Colonic mucosa (tissue), 4 donors: ENCODE data around the gene YOD1. TPM values are rescaled to one million over a fixed set of nuclear protein-coding genes. Genes with fewer than 3 reads are reported as not detected.

Source experiments
- DNase-seq: peaks from one replicate; pipeline ENCODE4 v3.0.0-alpha.2; 2020
- H3K27ac ChIP-seq: fragments of 200-600 bp; one replicate; pipeline ENCODE4 v1.8.0; 2021
- H3K27me3 ChIP-seq: fragments of 200-600 bp; one replicate; pipeline ENCODE4 v1.8.0; 2021
- H3K36me3 ChIP-seq: fragments of 200-600 bp; one replicate; pipeline ENCODE4 v1.8.0; 2021
- H3K4me1 ChIP-seq: fragments of 200-600 bp; one replicate; pipeline ENCODE4 v1.8.0; 2021; ENCODE audit warnings: mild to moderate bottlenecking
- H3K4me3 ChIP-seq: fragments of 200-600 bp; one replicate; pipeline ENCODE4 v1.8.0; 2021
- H3K9ac ChIP-seq, 2 donors: one replicate each; pipeline ENCODE4 v1.7.0; 2013; ENCODE audit warnings: control low read depth in 2 of 2, low read depth in 2 of 2, low read length in 2 of 2
- H3K9me3 ChIP-seq: fragments of 200-600 bp; one replicate; pipeline ENCODE4 v1.8.0; 2021
- intact Hi-C: fragments of 100-400 bp; cut with DNase I; formaldehyde crosslinking; loops from one replicate; pipeline ENCODE4 v1.14.1; 2022
- total RNA-seq, 2 donors: library from RNA; stranded (reverse); fragmentation: NEBNext Ultra II Directional in 1 of 2; extraction: Animal tissue kit (Norgen Biotek cat#: 25700) in 1 of 2; gene quantifications; one replicate each; pipeline ENCODE4 v1.2.1, GENCODE V29; 2021
- TF ChIP-seq, protein P1 (sequence below): fragments of 200-600 bp; IDR thresholded peaks from one replicate; pipeline ENCODE4 v1.8.0; 2022; ENCODE audit warnings: antibody characterized with exemption, mild to moderate bottlenecking
- donor health status: healthy.
- donor health status: DM: no; HTN: no; CAD: no.
- donor health status: DM: no; HTN: no; CAD: no.

Gene YOD1
- total RNA-seq, 2 donors from 2014 or later = 5.7 to 8.0 TPM

DNA sequence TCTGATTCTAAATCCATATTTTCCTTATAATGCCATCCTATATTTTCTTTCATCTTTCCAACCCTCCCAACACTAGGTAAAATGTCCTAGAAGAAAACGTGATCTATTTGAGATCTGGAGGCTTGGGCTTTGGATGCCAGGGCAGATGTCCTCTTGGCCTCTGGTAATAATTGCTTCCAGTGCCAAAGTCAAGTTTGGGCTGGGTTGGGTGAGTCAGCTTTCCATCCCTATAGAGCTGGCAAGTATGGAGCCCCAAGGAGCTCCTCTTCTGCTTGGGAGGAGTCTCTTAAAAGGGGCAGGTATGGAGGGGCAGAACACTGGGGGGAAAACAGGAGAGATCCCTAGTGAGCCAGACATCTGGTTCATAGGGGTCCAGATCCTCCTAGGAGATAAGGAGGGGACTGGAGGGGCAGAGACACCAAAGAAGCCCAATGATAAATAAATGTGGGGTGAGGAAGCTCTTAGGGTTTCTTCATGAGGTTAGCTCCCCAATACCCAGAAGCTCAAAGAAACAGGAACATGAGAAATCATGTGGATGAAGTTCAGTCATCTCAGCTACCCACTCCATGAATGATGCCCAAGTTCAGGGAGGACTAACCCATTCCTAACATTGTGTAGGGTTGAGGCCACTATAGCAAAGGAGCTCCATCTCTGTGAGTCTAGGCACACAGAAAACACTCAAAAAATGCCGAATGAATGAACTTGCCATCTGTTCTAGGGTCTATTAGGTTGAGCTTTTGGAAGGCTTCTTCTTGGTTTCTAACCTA is 21.9 kb downstream of the YOD1 start:
- Histone ChIP-seq H3K9ac (no peak overlapping the region), H3K4me1 (peaks cover 9% of the 10 kb centered on the region)

DNA sequence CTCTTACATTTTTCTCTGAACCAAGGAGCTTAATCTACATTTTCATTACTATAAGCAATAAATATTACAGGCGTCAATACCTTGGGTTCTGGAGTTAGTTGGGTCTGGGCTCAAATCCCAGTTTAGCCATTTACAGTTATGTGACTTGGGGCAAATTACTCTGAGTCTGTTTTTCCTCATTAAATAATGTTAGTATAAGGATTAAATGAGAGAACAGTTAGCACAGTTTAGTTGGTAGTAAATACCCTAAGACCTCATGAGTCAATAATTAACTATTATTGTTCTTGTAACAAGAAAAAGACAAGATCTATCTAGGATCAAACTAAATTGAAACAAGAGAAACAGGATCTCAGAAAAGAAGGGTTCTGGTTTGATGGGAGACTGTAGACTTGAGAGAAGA is 23.1 kb downstream of the YOD1 start:
- TF ChIP-seq, protein P1, sequence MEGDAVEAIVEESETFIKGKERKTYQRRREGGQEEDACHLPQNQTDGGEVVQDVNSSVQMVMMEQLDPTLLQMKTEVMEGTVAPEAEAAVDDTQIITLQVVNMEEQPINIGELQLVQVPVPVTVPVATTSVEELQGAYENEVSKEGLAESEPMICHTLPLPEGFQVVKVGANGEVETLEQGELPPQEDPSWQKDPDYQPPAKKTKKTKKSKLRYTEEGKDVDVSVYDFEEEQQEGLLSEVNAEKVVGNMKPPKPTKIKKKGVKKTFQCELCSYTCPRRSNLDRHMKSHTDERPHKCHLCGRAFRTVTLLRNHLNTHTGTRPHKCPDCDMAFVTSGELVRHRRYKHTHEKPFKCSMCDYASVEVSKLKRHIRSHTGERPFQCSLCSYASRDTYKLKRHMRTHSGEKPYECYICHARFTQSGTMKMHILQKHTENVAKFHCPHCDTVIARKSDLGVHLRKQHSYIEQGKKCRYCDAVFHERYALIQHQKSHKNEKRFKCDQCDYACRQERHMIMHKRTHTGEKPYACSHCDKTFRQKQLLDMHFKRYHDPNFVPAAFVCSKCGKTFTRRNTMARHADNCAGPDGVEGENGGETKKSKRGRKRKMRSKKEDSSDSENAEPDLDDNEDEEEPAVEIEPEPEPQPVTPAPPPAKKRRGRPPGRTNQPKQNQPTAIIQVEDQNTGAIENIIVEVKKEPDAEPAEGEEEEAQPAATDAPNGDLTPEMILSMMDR = no peak
- Histone ChIP-seq H3K27ac (peak overlapping the region; percentile 34), H3K27me3 (no peaks in the 10 kb centered on the region), H3K9ac (peak overlapping the region in 1 of 2 donors; percentile 49), H3K4me1 (peaks cover 9% of the 10 kb centered on the region), H3K36me3 (no peaks in the 10 kb centered on the region), H3K9me3 (no peaks in the 10 kb centered on the region), H3K4me3 (no peak overlapping the region)
- DNase-seq = no peak
- intact Hi-C loops = no loop called here

More for the DNA sequence above, 21.9 kb downstream of the YOD1 start:
- no peaks in the 10 kb centered on the region for H3K9me3 ChIP-seq
- no peak overlapping the region for H3K4me3 ChIP-seq
- peak; percentile 58 for DNase-seq
- H3K27ac ChIP-seq = no peak overlapping the region
- no peaks in the 10 kb centered on the region for H3K27me3 ChIP-seq
- H3K36me3 ChIP-seq = no peaks in the 10 kb centered on the region
- TF ChIP-seq, protein P1 = no peak
- intact Hi-C loops = no loop called here

DNA sequence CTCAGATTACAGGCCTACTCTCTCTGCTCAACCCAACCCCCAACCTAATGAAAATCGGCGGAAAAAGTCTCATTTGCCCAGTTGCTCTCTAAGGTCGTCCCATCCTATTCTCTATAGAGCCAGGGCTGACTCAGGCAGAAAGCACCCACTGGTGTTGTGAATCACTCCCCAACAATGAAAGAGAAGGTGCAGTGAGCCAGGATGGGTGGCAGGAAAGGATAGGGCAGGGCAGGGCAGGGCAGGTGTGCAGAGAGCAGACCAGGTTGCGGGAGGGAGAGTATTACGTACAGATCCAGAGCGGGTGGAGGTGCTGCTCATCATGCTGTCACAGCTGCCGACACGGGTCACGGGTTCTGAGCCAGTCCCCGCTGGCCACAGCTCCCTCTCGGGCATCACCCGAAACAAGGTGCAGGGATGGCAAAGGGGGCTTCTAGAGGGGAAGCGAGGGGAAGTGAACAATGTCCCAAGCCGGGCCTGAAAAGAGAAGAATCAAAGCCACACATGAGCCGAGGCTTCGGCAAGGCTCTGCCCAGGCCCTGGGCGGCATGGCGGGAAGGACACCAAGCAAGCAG is 23.7 kb downstream of the YOD1 start:
- Histone ChIP-seq H3K4me1 (peaks cover 9% of the 10 kb centered on the region), H3K4me3 (no peak overlapping the region), H3K27me3 (no peaks in the 10 kb centered on the region), H3K36me3 (no peaks in the 10 kb centered on the region), H3K9me3 (no peaks in the 10 kb centered on the region), H3K27ac (peak overlapping the region; percentile 34), H3K9ac (peak overlapping the region in 1 of 2 donors; percentile 49)
- intact Hi-C loops = no loop called here
- TF ChIP-seq, protein P1 = no peak
- peak; percentile 81 for DNase-seq

DNA sequence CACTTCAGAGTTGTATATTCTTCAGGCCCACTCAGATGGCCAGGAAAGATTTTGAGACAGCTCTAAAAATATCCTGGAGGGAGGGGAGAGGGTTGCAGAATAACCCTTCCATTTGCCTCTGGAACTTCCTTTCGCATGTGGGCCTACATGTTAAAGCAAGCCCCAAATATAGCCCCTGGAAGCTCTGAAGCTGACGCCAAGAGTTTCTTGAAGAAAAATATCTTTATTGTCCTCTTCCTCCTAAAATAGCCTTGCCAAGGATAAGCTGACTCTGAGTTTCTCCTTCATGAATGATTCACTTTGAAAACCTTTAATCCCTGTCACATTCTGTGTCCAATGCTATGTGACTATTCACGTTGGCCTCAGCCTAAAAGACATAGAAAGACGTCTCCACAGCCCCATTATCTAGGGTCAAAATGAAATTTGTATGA is 24.9 kb downstream of the YOD1 start:
- TF ChIP-seq, protein P1 = no peak
- Histone ChIP-seq H3K27me3 (no peaks in the 10 kb centered on the region), H3K36me3 (no peaks in the 10 kb centered on the region), H3K4me3 (no peak overlapping the region), H3K4me1 (peaks cover 9% of the 10 kb centered on the region), H3K27ac (no peak overlapping the region), H3K9me3 (no peaks in the 10 kb centered on the region), H3K9ac (no peak overlapping the region)
- DNase-seq = no peak
- intact Hi-C loops = no loop called here

DNA sequence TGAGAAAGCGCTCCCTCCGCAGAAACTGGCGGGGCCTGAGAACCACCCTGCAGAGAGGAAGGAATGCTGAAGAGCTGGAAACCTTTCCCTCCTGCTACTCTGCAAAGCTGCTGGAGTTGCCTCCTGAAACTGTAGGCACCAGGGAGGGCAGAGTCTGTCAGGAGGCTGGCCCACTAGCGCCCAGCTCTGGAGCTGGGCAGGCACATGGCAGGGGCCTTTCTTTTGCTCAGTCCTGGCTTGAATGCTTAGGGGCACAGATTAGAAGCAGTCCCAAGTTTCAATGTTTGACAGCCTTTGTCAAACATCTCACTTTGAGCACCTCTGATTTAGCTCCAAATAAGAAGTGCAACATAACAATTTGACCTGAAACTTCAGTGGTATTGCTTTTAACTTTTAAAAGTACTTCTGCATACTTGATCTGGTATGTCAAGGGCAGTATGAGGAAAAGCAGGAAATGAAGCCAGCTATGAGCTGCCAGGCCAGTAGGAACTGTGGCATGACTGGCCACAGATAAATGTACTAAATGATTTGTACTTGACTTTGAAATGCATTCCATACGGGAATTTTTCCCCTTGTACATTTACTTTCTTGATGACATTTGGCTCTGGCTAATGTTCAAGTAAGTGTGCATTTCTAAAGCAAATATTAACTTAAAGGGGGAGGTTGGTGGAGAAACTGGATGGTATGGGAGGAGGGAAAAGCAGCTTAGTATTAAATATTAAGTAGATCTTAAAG is 25.7 kb downstream of the YOD1 start:
- H3K4me1 ChIP-seq = peaks cover 9% of the 10 kb centered on the region

More for the DNA sequence above, 25.7 kb downstream of the YOD1 start:
- Histone ChIP-seq H3K27me3 (no peaks in the 10 kb centered on the region), H3K36me3 (no peaks in the 10 kb centered on the region), H3K27ac (no peak overlapping the region), H3K4me3 (no peak overlapping the region), H3K9ac (peak overlapping the region in 1 of 2 donors; percentile 53), H3K9me3 (no peaks in the 10 kb centered on the region)
- DNase-seq = no peak
- intact Hi-C loops = no loop called here
- TF ChIP-seq, protein P1 = no peak
